ENCODE measurements around the gene HELZ2.

GRCh38 chr20:63561624-63562396, 12.2 kb downstream of the HELZ2 start:
- TF ChIP-seq SIN3A (IDR thresholded peaks at IDR 0.05; ENCODE audit: low read depth, low read length) (no peak), SMC3 (IDR thresholded peaks at IDR 0.05; ENCODE audit: borderline replicate concordance, low read length) (no peak), EZH2 (IDR thresholded peaks at IDR 0.05; ENCODE audit: borderline replicate concordance, control insufficient read depth, low read depth, low read length) (no peak), ZNF24 (IDR thresholded peaks at IDR 0.05) (no peak), CTCF (IDR thresholded peaks at IDR 0.05 in 2 of 3, conservative IDR thresholded peaks at IDR 0.05 in 1 of 3; ENCODE audit: control insufficient read depth in 2 of 3, extremely low read depth in 1 of 3, insufficient read depth in 1 of 3, low read depth in 3 of 3, low read length in 3 of 3) (no peak), ZZZ3 (IDR thresholded peaks at IDR 0.05; ENCODE audit: control insufficient read depth, insufficient read length, low read depth) (no peak), NRF1 (conservative IDR thresholded peaks at IDR 0.05; ENCODE audit: low read depth, low read length) (no peak), POLR2A (IDR thresholded peaks at IDR 0.05; ENCODE audit: low read depth, low read length) (0 out of 2 replicates have a peak, but pooled peaks have one; percentile 4), MTA3 (IDR thresholded peaks at IDR 0.05; ENCODE audit: borderline replicate concordance, low read length) (no peak)
- TF ChIP-seq, protein P1, sequence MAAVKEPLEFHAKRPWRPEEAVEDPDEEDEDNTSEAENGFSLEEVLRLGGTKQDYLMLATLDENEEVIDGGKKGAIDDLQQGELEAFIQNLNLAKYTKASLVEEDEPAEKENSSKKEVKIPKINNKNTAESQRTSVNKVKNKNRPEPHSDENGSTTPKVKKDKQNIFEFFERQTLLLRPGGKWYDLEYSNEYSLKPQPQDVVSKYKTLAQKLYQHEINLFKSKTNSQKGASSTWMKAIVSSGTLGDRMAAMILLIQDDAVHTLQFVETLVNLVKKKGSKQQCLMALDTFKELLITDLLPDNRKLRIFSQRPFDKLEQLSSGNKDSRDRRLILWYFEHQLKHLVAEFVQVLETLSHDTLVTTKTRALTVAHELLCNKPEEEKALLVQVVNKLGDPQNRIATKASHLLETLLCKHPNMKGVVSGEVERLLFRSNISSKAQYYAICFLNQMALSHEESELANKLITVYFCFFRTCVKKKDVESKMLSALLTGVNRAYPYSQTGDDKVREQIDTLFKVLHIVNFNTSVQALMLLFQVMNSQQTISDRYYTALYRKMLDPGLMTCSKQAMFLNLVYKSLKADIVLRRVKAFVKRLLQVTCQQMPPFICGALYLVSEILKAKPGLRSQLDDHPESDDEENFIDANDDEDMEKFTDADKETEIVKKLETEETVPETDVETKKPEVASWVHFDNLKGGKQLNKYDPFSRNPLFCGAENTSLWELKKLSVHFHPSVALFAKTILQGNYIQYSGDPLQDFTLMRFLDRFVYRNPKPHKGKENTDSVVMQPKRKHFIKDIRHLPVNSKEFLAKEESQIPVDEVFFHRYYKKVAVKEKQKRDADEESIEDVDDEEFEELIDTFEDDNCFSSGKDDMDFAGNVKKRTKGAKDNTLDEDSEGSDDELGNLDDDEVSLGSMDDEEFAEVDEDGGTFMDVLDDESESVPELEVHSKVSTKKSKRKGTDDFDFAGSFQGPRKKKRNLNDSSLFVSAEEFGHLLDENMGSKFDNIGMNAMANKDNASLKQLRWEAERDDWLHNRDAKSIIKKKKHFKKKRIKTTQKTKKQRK (IDR thresholded peaks at IDR 0.05; ENCODE audit: low read depth, low read length) = no peak

Data from GM12878 (cell line).